Measurements from ENCODE around the gene UCHL5.
"Not testable (repeated sequence)": the region's sequence is repeated elsewhere in the genome, so short reads cannot be mapped to it uniquely, and the experiment has no call there.

DNA sequence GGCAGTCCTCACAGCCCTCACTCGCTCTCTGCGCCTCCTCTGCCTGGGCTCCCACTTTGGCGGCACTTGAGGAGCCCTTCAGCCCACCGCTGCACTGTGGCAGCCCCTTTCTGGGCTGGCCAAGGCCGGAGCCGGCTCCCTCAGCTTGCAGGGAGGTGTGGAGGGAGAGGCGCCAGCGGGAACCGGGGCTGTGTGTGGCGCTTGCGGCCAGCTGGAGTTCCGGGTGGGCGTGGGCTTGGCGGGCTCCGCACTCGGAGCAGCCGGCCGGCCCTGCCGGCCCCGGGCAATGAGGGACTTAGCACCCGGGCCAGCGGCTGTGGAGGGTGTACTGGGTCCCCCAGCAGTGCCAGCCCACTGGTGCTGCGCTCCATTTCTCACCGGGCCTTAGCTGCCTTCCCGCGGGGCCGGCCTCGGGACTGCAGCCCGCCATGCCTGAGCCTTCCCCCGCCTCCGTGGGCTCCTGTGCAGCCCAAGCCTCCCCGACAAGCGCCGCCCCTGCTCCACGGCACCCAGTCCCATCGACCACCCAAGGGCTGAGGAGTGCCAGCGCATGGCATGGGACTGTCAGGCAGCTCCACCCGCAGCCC lies 72.3 kb downstream of the UCHL5 start:
- TF ChIP-seq, protein P1, sequence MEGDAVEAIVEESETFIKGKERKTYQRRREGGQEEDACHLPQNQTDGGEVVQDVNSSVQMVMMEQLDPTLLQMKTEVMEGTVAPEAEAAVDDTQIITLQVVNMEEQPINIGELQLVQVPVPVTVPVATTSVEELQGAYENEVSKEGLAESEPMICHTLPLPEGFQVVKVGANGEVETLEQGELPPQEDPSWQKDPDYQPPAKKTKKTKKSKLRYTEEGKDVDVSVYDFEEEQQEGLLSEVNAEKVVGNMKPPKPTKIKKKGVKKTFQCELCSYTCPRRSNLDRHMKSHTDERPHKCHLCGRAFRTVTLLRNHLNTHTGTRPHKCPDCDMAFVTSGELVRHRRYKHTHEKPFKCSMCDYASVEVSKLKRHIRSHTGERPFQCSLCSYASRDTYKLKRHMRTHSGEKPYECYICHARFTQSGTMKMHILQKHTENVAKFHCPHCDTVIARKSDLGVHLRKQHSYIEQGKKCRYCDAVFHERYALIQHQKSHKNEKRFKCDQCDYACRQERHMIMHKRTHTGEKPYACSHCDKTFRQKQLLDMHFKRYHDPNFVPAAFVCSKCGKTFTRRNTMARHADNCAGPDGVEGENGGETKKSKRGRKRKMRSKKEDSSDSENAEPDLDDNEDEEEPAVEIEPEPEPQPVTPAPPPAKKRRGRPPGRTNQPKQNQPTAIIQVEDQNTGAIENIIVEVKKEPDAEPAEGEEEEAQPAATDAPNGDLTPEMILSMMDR (IDR thresholded peaks at IDR 0.05) = not testable (repeated sequence)
- not testable (repeated sequence) for TF ChIP-seq POLR2A, POLR2AphosphoS5 (IDR thresholded peaks at IDR 0.05)
